SK-N-MC (cell line): ENCODE measurements around the gene OPA1.

Source experiments
- EZH2 ChIP-seq: fragments of 200-600 bp; sonication (generic); IDR thresholded peaks from one replicate; pipeline ENCODE4 v1.6.1; 2017; ENCODE audit warnings: antibody characterized with exemption
- FOXP2 ChIP-seq: optimal IDR thresholded peaks from 2 replicates; pipeline ENCODE3; 2011; ENCODE audit warnings: mild to moderate bottlenecking, moderate library complexity; ENCODE audit not compliant: insufficient read depth; ENCODE audit errors: extremely low read length, control extremely low read depth
- POLR2AphosphoS5 ChIP-seq: IDR thresholded peaks from 2 replicates; pipeline ENCODE4 v1.6.1; 2012; ENCODE audit warnings: mild to moderate bottlenecking, low read depth, low read length, borderline replicate concordance

DNA sequence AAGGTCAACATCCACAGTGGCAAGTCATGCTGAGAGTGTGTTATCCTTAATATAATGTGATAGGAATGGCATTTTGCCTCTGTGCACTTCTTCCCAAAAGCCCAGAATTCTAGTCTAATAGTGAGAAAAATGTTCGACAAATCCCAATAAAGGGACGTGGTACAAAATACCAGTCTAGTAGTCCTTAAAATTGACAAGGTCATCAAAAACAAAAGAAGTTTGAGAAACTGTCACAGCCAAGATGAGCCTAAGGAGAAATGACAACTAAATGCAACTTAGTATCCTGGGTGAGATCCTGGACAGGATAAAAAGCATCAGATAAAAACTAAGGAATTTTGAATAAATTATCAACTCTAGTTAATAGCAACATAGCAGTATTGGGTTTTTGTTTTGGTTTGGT, 23.9 kb upstream of the OPA1 start:
- TF ChIP-seq EZH2 (no peak), POLR2AphosphoS5 (no peak), FOXP2 (no peak)
